AG10803 (cell line): ENCODE data around the gene UBA3.

Source experiments
- DNase-seq: peaks from one replicate; pipeline ENCODE4 v3.0.0; 2010; ENCODE audit warnings: low read depth
- H3K4me3 ChIP-seq: 2 replicates; pipeline ENCODE4 v1.5.1; 2011; ENCODE audit warnings: mild to moderate bottlenecking, low read length, control low read depth
- CTCF ChIP-seq: conservative IDR thresholded peaks from 2 replicates; pipeline ENCODE4 v1.5.1; 2011; ENCODE audit warnings: mild to moderate bottlenecking, low read length, control low read depth, inconsistent platforms

UBA3 gene

GRCh38 chr3:69103123-69103522 lies 23.0 kb upstream of the UBA3 start:
- no peak for TF ChIP-seq CTCF
- DNase-seq, result no peak
- no peak overlapping the region for H3K4me3 ChIP-seq

GRCh38 chr3:69102384-69102783 lies 22.2 kb upstream of the UBA3 start:
- TF ChIP-seq CTCF, result no peak
- no peak overlapping the region for H3K4me3 ChIP-seq
- no peak for DNase-seq

GRCh38 chr3:69099576-69099975 lies 19.4 kb upstream of the UBA3 start:
- no peak for TF ChIP-seq CTCF
- DNase-seq, result no peak
- no peak overlapping the region for H3K4me3 ChIP-seq

- DNase-seq, result no peak
- TF ChIP-seq CTCF, result no peak
- H3K4me3 ChIP-seq, result no peak overlapping the region
These were observed 17.4 kb upstream of the UBA3 start for GRCh38 chr3:69097407-69098086.

GRCh38 chr3:69096299-69096698 lies 16.1 kb upstream of the UBA3 start:
- H3K4me3 ChIP-seq, result no peak overlapping the region

GRCh38 chr3:69095636-69096035 lies 15.5 kb upstream of the UBA3 start:
- DNase-seq, result no peak
- H3K4me3 ChIP-seq, result no peak overlapping the region
- TF ChIP-seq CTCF, result no peak

More at GRCh38 chr3:69096299-69096698, 16.1 kb upstream of the UBA3 start:
- TF ChIP-seq CTCF, result no peak
- DNase-seq, result no peak

- TF ChIP-seq CTCF, result no peak
- DNase-seq, result peak; percentile 55
- H3K4me3 ChIP-seq, result no peak overlapping the region
These were observed 14.5 kb upstream of the UBA3 start for GRCh38 chr3:69094467-69095205.
